IPS DF 6.9 (cell line): ENCODE results near the gene ABR.
"Not testable (repeated sequence)": the region's sequence is repeated elsewhere in the genome, so short reads cannot be mapped to it uniquely, and the experiment has no call there.

Experiments
- DNase-seq: peaks from one replicate; pipeline ENCODE4 v3.0.0-alpha.2; 2013; ENCODE audit warnings: low read depth, low spot score
- H3K27ac ChIP-seq: one replicate; pipeline ENCODE4 v1.5.1; 2013; ENCODE audit warnings: low read length, control low read depth
- H3K27me3 ChIP-seq: 2 replicates; pipeline ENCODE4 v1.6.1; 2013; ENCODE audit warnings: mild to moderate bottlenecking, low read length; ENCODE audit not compliant: control insufficient read depth, insufficient read depth
- H3K36me3 ChIP-seq: 2 replicates; pipeline ENCODE4 v1.6.1; 2013; ENCODE audit warnings: low read length; ENCODE audit not compliant: control insufficient read depth, insufficient read depth
- H3K4me1 ChIP-seq: 2 replicates; pipeline ENCODE4 v1.6.1; 2013; ENCODE audit warnings: low read length; ENCODE audit not compliant: control insufficient read depth, insufficient read depth
- H3K4me3 ChIP-seq: 2 replicates; pipeline ENCODE4 v1.5.1; 2013; ENCODE audit warnings: mild to moderate bottlenecking, low read length
- H3K9me3 ChIP-seq: 2 replicates; pipeline ENCODE4 v1.6.1; 2013; ENCODE audit warnings: low read length, inconsistent platforms; ENCODE audit not compliant: control insufficient read depth, insufficient read depth
- WGBS: extraction: QIAGEN DNeasy Blood & Tissue Kit; methylation state at CpG from one replicate; pipeline ENCODE4 v1.1.7; 2013; ENCODE audit warnings: mixed read lengths, missing lambda C conversion rate; ENCODE audit not compliant: insufficient read length, insufficient coverage; 5-methylcytosine and 5-hydroxymethylcytosine counted together

The ABR gene

DNA sequence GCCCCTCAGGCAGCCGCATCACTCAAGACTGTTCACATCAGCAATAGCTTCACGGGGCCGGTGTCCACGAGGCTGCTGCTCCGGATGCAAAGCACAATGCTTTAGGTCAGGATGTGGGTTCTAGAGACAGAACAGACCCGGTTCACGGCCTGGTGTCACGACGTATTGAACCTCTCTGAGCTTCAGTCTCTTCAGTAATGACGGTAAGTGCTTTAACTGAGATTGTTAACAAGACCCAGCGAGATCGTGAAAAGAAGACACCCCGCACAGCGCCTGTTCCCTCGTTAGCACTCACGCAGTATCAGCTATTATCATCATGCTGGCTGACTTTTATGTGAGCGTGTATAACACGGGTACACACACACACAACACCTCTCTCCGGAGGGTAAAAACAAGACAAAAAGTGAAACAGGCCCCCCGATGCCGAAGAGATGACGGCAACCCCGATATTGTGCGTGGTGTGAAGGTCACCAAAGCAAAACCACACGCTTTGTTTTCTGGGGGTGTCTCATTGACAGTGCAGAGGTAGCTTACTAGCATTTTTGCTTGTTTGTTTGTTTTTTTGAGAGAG is 21.4 kb upstream of the ABR start:
- H3K4me3 ChIP-seq: no peak overlapping the region

GRCh38 chr17:1199271-1199743 is 19.5 kb upstream of the ABR start:
- not testable (repeated sequence) for H3K4me1 ChIP-seq, H3K36me3 ChIP-seq, H3K27ac ChIP-seq, H3K9me3 ChIP-seq, DNase-seq, H3K4me3 ChIP-seq, H3K27me3 ChIP-seq
- WGBS: no CpG with 5 or more reads among the region's 10 CpGs

More for the DNA sequence above, 21.4 kb upstream of the ABR start:
- Histone ChIP-seq H3K4me1 (no peaks in the 10 kb centered on the region), H3K9me3 (no peaks in the 10 kb centered on the region), H3K27ac (no peak overlapping the region), H3K36me3 (no peaks in the 10 kb centered on the region), H3K27me3 (no peaks in the 10 kb centered on the region)
- no CpG with 5 or more reads among the region's 25 CpGs for WGBS
- DNase-seq: no peak

GRCh38 chr17:1197781-1198490 is 18.2 kb upstream of the ABR start:
- no peak for DNase-seq
- Histone ChIP-seq H3K4me3 (no peak overlapping the region), H3K27ac (no peak overlapping the region)

GRCh38 chr17:1197379-1197778 is 17.6 kb upstream of the ABR start:
- H3K9me3 ChIP-seq: no peaks in the 10 kb centered on the region
- WGBS: no CpG with 5 or more reads among the region's 3 CpGs
- no peak for DNase-seq
- H3K36me3 ChIP-seq: no peaks in the 10 kb centered on the region
- H3K27ac ChIP-seq: no peak overlapping the region
- H3K27me3 ChIP-seq: no peaks in the 10 kb centered on the region
- H3K4me3 ChIP-seq: no peak overlapping the region
- no peaks in the 10 kb centered on the region for H3K4me1 ChIP-seq

More at GRCh38 chr17:1197781-1198490, 18.2 kb upstream of the ABR start:
- Histone ChIP-seq H3K4me1 (no peaks in the 10 kb centered on the region), H3K27me3 (no peaks in the 10 kb centered on the region), H3K36me3 (no peaks in the 10 kb centered on the region), H3K9me3 (no peaks in the 10 kb centered on the region)
- no CpG with 5 or more reads among the region's 17 CpGs for WGBS

DNA sequence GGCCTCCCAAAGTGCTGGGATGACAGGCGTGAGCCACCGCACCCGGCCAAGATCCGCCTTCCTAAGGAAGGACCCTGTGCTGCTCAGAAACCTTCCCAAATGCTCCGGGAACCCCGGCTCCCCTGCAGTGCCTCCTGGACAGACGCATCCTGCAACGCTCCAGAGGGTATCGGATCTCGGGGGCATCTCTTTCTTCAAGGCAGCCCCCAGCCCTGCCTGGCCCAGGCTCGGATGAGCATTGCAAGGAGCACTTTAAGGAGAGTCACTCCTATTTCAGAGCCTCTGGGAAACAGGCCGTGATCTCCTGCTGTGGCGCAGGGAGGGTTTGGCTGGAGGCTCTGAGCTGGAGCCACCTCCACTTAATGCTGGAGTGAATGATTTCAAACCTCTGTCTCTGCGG is 17.2 kb upstream of the ABR start:
- Histone ChIP-seq H3K27me3 (no peaks in the 10 kb centered on the region), H3K36me3 (no peaks in the 10 kb centered on the region), H3K4me3 (no peak overlapping the region), H3K4me1 (no peaks in the 10 kb centered on the region), H3K27ac (no peak overlapping the region), H3K9me3 (no peaks in the 10 kb centered on the region)
- no peak for DNase-seq
- WGBS: no CpG with 5 or more reads among the region's 14 CpGs

GRCh38 chr17:1192911-1193699 is 13.3 kb upstream of the ABR start:
- no peak for DNase-seq
- H3K27me3 ChIP-seq: no peaks in the 10 kb centered on the region
- no peaks in the 10 kb centered on the region for H3K36me3 ChIP-seq
- WGBS: no CpG with 5 or more reads among the region's 31 CpGs
- no peaks in the 10 kb centered on the region for H3K4me1 ChIP-seq
- no peak overlapping the region for H3K27ac ChIP-seq
- H3K9me3 ChIP-seq: no peaks in the 10 kb centered on the region
- no peak overlapping the region for H3K4me3 ChIP-seq

DNA sequence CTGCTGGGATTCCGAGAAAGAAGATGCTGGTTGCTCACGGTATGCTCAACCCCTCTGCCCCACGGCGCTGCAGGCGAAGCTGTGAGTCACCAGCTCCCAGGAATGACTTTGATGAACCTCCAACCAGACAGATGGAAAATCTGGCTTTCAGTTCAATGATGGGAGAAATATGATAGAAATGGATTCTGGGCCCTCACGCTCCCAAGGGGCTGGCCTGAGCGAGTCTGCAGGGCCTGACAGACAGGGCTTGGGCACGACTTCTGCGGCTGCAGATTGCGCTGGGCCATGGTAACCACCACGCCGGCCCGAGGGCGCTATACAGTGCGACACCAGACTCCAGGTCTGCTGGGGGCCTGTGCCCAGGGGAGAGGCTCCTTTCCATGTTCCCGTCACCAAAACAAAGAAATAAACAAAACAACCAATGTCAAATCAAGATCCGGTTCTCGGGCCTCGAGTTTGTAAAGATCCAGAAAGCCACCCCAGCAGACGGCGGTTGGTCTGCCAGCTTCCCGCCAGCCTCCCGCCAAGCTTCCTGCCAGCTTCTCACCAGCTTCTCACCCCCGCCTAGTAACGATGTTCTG is 11.1 kb upstream of the ABR start:
- Histone ChIP-seq H3K27me3 (no peaks in the 10 kb centered on the region), H3K4me1 (no peaks in the 10 kb centered on the region), H3K9me3 (no peaks in the 10 kb centered on the region), H3K36me3 (no peaks in the 10 kb centered on the region), H3K27ac (no peak overlapping the region), H3K4me3 (no peak overlapping the region)
- DNase-seq: no peak
- WGBS: no CpG with 5 or more reads among the region's 25 CpGs

DNA sequence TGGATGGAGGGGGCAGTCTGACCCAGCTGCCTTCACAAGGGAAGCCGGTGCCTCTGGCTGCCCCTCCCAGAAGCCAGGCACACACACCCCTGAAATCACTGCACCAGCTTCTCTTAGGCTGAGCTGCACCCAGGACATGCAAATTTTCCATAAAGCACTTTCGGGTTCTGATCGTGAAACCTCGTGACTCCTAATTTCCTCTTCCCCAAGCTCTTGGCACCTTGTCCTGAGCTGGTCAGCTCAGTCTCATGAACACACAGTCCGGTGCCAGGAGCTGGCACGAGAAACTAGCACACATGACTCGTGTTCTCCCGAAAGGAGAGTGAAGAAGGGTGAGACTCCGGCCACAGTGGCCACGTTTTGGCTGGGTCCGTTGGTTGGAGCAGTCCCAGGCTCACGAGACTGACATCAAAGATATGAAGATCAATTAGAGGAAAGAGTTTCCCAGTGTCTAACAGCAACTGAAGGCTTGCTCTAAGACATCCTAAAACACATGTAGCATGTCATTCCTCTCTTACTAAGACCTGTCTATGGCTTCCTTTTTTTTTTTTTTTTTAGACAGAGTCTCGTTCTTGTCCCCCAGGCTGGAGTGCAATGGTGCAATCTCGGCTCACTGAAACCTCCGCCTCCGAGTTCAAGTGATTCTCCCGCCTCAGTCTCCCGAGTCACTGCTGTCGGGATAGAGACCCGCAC is 9.2 kb upstream of the ABR start:
- no peaks in the 10 kb centered on the region for H3K4me1 ChIP-seq
- H3K27ac ChIP-seq: no peak overlapping the region
- WGBS: no CpG with 5 or more reads among the region's 20 CpGs

GRCh38 chr17:1186923-1187771 is 7.4 kb upstream of the ABR start:
- WGBS: no CpG with 5 or more reads among the region's 34 CpGs
- Histone ChIP-seq H3K27me3 (no peaks in the 10 kb centered on the region; the same call in 1 of the 2 replicates), H3K9me3 (no peaks in the 10 kb centered on the region), H3K4me3 (no peak overlapping the region), H3K4me1 (no peaks in the 10 kb centered on the region; the same call in 1 of the 2 replicates), H3K27ac (no peak overlapping the region), H3K36me3 (no peaks in the 10 kb centered on the region)
- DNase-seq: peak; percentile 70

More for the DNA sequence above, 9.2 kb upstream of the ABR start:
- Histone ChIP-seq H3K36me3 (no peaks in the 10 kb centered on the region), H3K4me3 (no peak overlapping the region), H3K27me3 (no peaks in the 10 kb centered on the region), H3K9me3 (no peaks in the 10 kb centered on the region)
- no peak for DNase-seq
